Measurements from ENCODE around the gene CRIP2.

CRIP2 gene

DNA sequence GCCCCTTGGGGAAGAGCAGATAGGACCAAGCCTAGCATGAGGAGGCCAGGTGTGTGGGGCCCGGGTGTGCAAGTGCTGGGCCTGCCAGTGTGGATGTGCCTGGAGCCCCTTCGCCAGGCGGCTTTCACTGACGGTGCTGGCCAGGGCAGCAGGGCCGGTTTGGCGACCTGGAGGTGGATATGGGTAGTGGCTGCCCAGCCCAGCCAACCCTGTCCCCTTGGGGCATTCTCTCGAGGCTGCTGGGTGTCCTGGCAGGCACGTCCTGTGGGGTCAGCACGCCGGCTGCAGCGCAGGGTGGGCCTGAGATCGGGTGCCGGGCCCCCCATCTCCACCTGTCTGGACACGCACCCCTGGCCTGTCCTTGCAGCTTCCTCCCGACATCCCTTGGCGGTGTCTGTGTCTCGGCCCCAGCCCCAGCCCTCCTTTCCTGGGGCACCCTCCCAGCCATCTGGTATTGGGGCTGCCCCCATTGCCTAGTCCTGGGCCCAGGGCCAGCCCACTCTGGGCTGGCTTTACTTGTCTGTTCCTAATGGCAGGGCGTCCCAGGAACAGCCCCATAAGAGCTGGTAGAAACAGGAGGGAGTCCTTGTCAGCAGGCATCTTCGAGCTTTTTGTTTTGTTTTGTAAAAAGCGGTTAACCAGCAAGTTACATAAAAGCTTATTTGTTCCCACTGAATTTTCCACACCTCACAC lies 7.2 kb upstream of the CRIP2 start:
- H3K36me3 Mint-ChIP-seq = peaks cover 2% of the 10 kb centered on the region
- no peak overlapping the region for H3K27ac Mint-ChIP-seq
- H3K27me3 Mint-ChIP-seq = no peaks in the 10 kb centered on the region
- no peaks in the 10 kb centered on the region for H3K4me1 Mint-ChIP-seq
- no peaks in the 10 kb centered on the region for H3K9me3 Mint-ChIP-seq
- no peak overlapping the region for H3K4me3 Mint-ChIP-seq

- no peak overlapping the region for H3K4me3 Mint-ChIP-seq
- H3K4me1 Mint-ChIP-seq = no peaks in the 10 kb centered on the region
- no peaks in the 10 kb centered on the region for H3K27me3 Mint-ChIP-seq
- H3K9me3 Mint-ChIP-seq = no peaks in the 10 kb centered on the region
- H3K27ac Mint-ChIP-seq = no peak overlapping the region
- peaks cover 2% of the 10 kb centered on the region for H3K36me3 Mint-ChIP-seq
Observed at GRCh38 chr14:105467942-105468471, 6.6 kb upstream of the CRIP2 start.

DNA sequence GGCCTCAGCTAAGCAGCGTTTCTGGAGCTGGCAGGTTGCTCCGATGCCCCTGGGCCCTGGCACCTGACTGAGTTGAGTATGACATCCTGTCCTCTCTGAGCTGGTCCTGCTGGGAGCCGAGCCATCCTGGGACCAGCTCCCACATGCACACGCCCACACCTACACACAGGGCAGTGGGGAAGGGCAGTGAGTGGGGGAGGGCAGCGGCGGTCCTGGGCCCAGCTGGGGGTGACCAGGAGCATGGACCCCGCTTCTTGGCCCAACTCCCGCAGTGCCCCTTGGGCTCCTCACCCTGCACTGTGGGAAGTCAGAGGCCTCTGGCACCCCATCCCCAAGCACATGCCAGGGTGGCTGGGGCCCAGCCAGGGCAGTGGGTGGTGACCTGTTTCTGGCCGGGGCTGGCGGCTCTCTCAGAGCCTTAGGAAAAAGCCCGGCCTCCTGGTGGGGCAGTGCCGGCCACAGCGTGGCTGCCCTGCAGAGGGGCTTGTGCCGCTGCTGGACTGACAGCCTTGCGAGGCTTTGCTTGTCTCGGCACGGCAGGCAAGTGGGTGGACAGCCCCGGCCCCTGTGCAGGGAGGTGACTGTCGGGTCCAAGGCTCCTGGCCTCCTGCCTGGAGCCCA lies 5.9 kb upstream of the CRIP2 start:
- H3K4me3 Mint-ChIP-seq = no peak overlapping the region
- no peaks in the 10 kb centered on the region for H3K36me3 Mint-ChIP-seq
- H3K9me3 Mint-ChIP-seq = no peaks in the 10 kb centered on the region
- no peak overlapping the region for H3K27ac Mint-ChIP-seq
- no peaks in the 10 kb centered on the region for H3K27me3 Mint-ChIP-seq
- H3K4me1 Mint-ChIP-seq = no peaks in the 10 kb centered on the region

- H3K4me1 Mint-ChIP-seq = no peaks in the 10 kb centered on the region
- H3K27ac Mint-ChIP-seq = no peak overlapping the region
- H3K4me3 Mint-ChIP-seq = no peak overlapping the region
- no peaks in the 10 kb centered on the region for H3K9me3 Mint-ChIP-seq
- no peaks in the 10 kb centered on the region for H3K27me3 Mint-ChIP-seq
- no peaks in the 10 kb centered on the region for H3K36me3 Mint-ChIP-seq
Observed at GRCh38 chr14:105469456-105470349, 4.9 kb upstream of the CRIP2 start.

- no peak overlapping the region for H3K4me3 Mint-ChIP-seq
Observed at GRCh38 chr14:105470350-105471296, 4.0 kb upstream of the CRIP2 start.

GRCh38 chr14:105471297-105471821 lies 3.3 kb upstream of the CRIP2 start:
- no peak overlapping the region for H3K27ac Mint-ChIP-seq

More at GRCh38 chr14:105470350-105471296, 4.0 kb upstream of the CRIP2 start:
- Mint-ChIP-seq H3K4me1 (no peaks in the 10 kb centered on the region), H3K36me3 (no peaks in the 10 kb centered on the region), H3K27me3 (no peaks in the 10 kb centered on the region), H3K9me3 (no peaks in the 10 kb centered on the region), H3K27ac (no peak overlapping the region)

GRCh38 chr14:105471823-105472485 lies 2.7 kb upstream of the CRIP2 start:
- H3K9me3 Mint-ChIP-seq = no peaks in the 10 kb centered on the region
- H3K4me1 Mint-ChIP-seq = no peaks in the 10 kb centered on the region
- no peak overlapping the region for H3K27ac Mint-ChIP-seq
- no peak overlapping the region for H3K4me3 Mint-ChIP-seq
- no peaks in the 10 kb centered on the region for H3K36me3 Mint-ChIP-seq
- H3K27me3 Mint-ChIP-seq = no peaks in the 10 kb centered on the region

More at GRCh38 chr14:105471297-105471821, 3.3 kb upstream of the CRIP2 start:
- H3K9me3 Mint-ChIP-seq = no peaks in the 10 kb centered on the region
- H3K4me3 Mint-ChIP-seq = no peak overlapping the region
- H3K36me3 Mint-ChIP-seq = no peaks in the 10 kb centered on the region
- H3K27me3 Mint-ChIP-seq = no peaks in the 10 kb centered on the region
- no peaks in the 10 kb centered on the region for H3K4me1 Mint-ChIP-seq

DNA sequence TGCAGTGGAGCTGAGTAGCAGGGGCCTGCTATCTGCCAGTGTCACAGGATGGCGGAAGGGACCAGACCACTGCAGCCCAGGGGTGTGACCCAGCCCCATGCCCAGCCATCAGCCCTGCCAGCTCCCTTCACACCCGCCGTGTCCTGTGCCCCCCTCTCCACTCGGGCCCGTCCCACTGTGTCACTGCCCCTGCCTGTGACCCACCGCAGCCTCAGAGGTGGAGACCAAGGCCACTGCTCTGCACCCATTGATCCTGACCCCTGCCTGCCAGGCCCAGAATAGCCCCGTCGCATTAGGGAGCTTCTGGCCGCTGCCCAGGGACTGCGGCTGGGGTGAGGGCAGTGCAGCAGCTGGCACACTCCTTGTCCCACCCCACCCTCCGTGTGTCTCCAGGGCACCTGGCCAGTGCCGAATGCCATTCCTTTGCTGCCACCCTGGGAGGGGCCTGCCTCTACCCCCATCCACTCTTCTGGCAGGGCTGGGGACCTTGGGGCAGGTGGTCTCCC lies 2.1 kb upstream of the CRIP2 start:
- no peak overlapping the region for H3K27ac Mint-ChIP-seq
- H3K36me3 Mint-ChIP-seq = no peaks in the 10 kb centered on the region
- H3K4me3 Mint-ChIP-seq = no peak overlapping the region
- H3K27me3 Mint-ChIP-seq = no peaks in the 10 kb centered on the region
- H3K9me3 Mint-ChIP-seq = no peaks in the 10 kb centered on the region
- H3K4me1 Mint-ChIP-seq = peaks cover 6% of the 10 kb centered on the region

DNA sequence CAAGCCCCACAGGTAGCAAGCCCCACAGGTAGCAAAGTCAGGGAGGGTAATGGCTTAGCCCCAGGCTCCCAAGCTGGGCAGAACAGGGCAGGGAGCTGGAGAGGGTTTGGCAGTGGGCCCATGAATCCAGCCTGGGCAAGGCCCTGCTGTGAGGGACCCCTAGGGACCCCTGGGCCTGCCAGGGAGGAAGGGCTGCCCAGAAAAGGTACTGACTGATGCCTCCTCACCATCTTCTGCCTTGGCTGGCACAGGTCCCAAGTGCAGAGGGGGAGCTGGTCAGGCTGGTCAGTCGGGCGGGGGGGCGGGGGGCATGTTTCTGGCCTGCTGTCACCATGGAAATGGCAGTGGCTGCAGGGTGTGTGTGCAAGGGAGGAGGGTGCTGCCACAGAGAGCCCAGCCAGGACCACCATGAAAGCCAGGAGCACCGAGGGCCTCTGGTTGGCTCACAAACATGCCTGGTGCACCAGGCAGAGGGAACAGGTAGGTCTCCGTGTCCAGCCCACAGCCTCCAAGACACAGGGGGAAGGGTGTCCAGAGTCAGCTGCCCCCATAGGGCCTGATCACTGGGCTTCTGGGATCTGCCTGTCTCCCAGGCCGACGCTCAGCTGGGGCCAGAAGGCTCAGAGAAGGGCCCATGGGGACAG lies 1.5 kb upstream of the CRIP2 start:
- H3K4me3 Mint-ChIP-seq = peak overlapping the region; percentile 51

DNA sequence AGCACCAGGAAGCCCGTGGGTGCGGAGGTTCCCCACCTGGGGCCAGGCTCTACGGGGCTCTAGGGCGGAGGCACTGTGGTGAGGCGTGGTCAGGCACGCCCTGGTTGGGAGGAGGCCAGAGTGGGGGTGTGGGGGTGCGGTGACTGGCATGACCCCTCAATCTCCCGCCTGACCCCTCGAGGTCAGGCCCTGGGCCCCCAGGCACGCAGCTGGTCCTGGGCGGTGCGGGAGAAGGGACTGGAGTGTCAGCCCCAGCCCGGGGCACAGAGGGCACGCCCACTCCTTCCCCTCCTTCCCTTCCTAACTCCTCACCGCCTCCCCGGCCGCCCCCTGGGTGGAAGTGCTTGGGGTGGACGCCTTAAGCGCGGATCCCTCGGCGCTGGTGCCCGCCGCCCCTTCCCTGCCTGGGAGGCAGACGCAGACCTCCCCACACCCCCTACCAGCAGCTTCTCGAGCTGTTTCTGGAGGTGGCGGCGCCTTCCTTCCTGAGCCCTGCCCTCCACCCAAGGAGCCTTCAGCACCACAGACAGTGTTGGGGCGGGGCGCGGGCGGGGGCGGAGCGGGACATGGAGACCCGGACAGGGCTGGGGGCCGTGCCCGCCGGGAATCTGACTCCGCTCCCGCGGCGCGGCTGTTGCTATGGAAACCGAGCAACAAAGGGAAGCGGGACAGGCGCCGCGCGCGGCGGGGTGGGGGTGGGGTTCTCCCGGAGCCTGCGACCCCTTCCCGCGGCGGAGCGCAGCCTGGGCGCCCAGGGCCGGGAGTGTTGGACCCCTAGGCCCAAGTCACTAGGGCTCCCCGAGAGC lies 741 bp upstream of the CRIP2 start:
- peaks cover 6% of the 10 kb centered on the region for H3K4me1 Mint-ChIP-seq
- no peaks in the 10 kb centered on the region for H3K27me3 Mint-ChIP-seq
- H3K4me3 Mint-ChIP-seq = peak overlapping the region; percentile 72
- H3K9me3 Mint-ChIP-seq = no peaks in the 10 kb centered on the region
- H3K27ac Mint-ChIP-seq = peak overlapping the region; percentile 41
- no peaks in the 10 kb centered on the region for H3K36me3 Mint-ChIP-seq

More for the DNA sequence above, 1.5 kb upstream of the CRIP2 start:
- H3K27ac Mint-ChIP-seq = no peak overlapping the region
- H3K27me3 Mint-ChIP-seq = no peaks in the 10 kb centered on the region
- H3K4me1 Mint-ChIP-seq = peaks cover 6% of the 10 kb centered on the region
- H3K36me3 Mint-ChIP-seq = no peaks in the 10 kb centered on the region
- H3K9me3 Mint-ChIP-seq = no peaks in the 10 kb centered on the region

GRCh38 chr14:105475269-105476096 lies 862 bp downstream of the CRIP2 start:
- H3K9me3 Mint-ChIP-seq = no peaks in the 10 kb centered on the region
- H3K36me3 Mint-ChIP-seq = no peaks in the 10 kb centered on the region
- H3K4me3 Mint-ChIP-seq = peak overlapping the region; percentile 30
- H3K27ac Mint-ChIP-seq = no peak overlapping the region
- H3K27me3 Mint-ChIP-seq = no peaks in the 10 kb centered on the region
- H3K4me1 Mint-ChIP-seq = peaks cover 14% of the 10 kb centered on the region

DNA sequence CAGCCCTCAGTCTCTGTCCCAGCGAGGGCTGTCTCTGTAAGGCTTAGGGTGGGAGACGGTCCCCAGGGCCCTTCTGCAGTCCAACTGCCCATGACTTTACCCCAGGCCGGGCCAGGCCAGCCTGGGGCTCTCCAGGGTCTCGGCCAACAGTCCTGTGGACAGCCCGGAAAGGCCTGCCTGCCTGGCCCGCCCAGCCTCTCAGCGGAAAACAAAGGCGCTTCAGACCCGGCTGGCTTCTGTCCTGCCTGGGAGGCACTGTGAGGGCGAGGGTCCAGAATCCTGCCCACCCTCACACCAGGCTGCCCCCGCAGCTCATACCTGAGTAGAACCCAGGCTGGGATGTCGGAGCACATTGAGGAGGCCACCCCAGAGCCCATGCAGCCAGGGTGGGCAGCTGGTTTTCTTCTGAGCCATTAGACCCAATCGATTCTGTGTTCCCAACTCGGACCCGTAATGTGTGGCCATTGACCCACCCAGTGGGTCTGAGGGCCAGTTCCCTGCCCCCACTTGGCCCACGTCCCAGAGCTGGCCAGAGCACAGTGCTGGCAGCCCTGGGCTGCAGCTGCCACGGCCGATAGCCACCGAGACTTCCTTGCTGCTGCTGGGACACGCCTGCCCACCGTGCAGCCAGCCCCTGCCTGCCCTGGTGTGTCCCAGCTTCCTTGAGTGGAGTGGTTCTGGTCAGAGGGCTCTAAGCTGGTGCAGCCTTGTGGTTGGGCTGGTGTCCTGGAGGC lies 1.6 kb downstream of the CRIP2 start:
- Mint-ChIP-seq H3K27me3 (no peaks in the 10 kb centered on the region), H3K36me3 (no peaks in the 10 kb centered on the region), H3K9me3 (no peaks in the 10 kb centered on the region), H3K27ac (no peak overlapping the region), H3K4me1 (peaks cover 21% of the 10 kb centered on the region), H3K4me3 (peak overlapping the region; percentile 7)
